SK-N-SH treated with all-trans-retinoic acid at 6 μM for 48 hours (cell line): ENCODE measurements around the gene PTPRN2.

Experiments used
- CREB5 ChIP-seq: fragments of 250-450 bp; sonication (Bioruptor Pico); IDR thresholded peaks from 2 replicates; pipeline ENCODE4 v1.5.1; 2020; ENCODE audit warnings: low read depth, mild to moderate bottlenecking, moderate library complexity
- ESRRG ChIP-seq: fragments of 250-450 bp; sonication (Bioruptor Pico); IDR thresholded peaks from 2 replicates; pipeline ENCODE4 v1.6.1; 2021; ENCODE audit warnings: mild to moderate bottlenecking
- ISL1 ChIP-seq: fragments of 250-450 bp; sonication (Bioruptor Pico); IDR thresholded peaks from 2 replicates; pipeline ENCODE4 v2.1.2; 2022; ENCODE audit warnings: mild to moderate bottlenecking, moderate library complexity
- POU6F1 ChIP-seq: fragments of 250-450 bp; sonication (Bioruptor Pico); IDR thresholded peaks from 2 replicates; pipeline ENCODE4 v1.8.0; 2021; ENCODE audit warnings: low read depth, mild to moderate bottlenecking, moderate library complexity, borderline replicate concordance
- PPARA ChIP-seq: fragments of 250-450 bp; sonication (Bioruptor Pico); IDR thresholded peaks from 2 replicates; pipeline ENCODE4 v1.5.0; 2020; ENCODE audit warnings: mild to moderate bottlenecking, borderline replicate concordance
- RARB ChIP-seq: fragments of 250-450 bp; sonication (Bioruptor Pico); IDR thresholded peaks from 2 replicates; pipeline ENCODE4 v1.8.0; 2021; ENCODE audit warnings: mild to moderate bottlenecking, moderate library complexity
- TCF4 ChIP-seq: fragments of 250-450 bp; sonication (Bioruptor Pico); IDR thresholded peaks from 2 replicates; pipeline ENCODE4 v1.8.0; 2021; ENCODE audit warnings: mild to moderate bottlenecking, moderate library complexity, borderline replicate concordance
- ZFP3 ChIP-seq: fragments of 250-450 bp; sonication (Bioruptor Pico); IDR thresholded peaks from 2 replicates; pipeline ENCODE4 v1.5.0; 2020; ENCODE audit warnings: mild to moderate bottlenecking, moderate library complexity
- ZFP30 ChIP-seq: fragments of 450-650 bp; formaldehyde crosslinking; IDR thresholded peaks from 2 replicates; pipeline ENCODE4 v1.5.0; 2022; ENCODE audit warnings: mild to moderate bottlenecking, moderate library complexity
- ZNF565 ChIP-seq: fragments of 450-650 bp; formaldehyde crosslinking; conservative IDR thresholded peaks from 2 replicates; pipeline ENCODE4 v1.5.0; 2020; ENCODE audit warnings: low read depth, mild to moderate bottlenecking, moderate library complexity
- ZNF70 ChIP-seq: fragments of 450-650 bp; formaldehyde crosslinking; IDR thresholded peaks from 2 replicates; pipeline ENCODE4 v1.5.0; 2020; ENCODE audit warnings: mild to moderate bottlenecking, moderate library complexity
- TF ChIP-seq, protein P1 (sequence below): fragments of 250-450 bp; sonication (Bioruptor Pico); IDR thresholded peaks from 2 replicates; pipeline ENCODE4 v1.5.0; 2020; ENCODE audit warnings: mild to moderate bottlenecking, moderate library complexity

DNA sequence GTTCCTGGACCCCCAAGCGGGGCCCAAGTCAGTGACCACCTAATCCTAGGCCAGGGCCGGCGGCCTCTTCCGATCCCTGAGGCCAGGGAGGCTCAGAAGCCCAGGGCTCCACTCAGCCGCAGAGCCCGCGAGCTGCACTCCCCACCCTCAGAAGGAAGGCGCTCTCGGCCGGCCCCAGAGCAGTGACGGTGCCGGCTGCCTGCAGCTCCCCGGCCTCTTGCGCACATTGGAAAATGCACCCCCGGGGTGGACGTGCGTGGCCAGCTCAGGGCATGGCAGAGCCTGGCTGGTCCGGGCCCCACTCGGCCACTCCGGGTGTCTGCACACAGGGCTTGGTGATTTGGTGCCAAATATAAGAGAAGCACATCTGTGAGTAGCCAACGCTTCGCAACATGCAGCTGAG, 269.1 kb downstream of the PTPRN2 start:
- TF ChIP-seq CREB5 (CRISPR knock-in tag), result no peak
- no peak for TF ChIP-seq ISL1 (CRISPR knock-in tag)
- TF ChIP-seq ESRRG (CRISPR knock-in tag), result no peak
- TF ChIP-seq ZFP3, result no peak
- TF ChIP-seq TCF4, result no peak
- TF ChIP-seq, protein P1, sequence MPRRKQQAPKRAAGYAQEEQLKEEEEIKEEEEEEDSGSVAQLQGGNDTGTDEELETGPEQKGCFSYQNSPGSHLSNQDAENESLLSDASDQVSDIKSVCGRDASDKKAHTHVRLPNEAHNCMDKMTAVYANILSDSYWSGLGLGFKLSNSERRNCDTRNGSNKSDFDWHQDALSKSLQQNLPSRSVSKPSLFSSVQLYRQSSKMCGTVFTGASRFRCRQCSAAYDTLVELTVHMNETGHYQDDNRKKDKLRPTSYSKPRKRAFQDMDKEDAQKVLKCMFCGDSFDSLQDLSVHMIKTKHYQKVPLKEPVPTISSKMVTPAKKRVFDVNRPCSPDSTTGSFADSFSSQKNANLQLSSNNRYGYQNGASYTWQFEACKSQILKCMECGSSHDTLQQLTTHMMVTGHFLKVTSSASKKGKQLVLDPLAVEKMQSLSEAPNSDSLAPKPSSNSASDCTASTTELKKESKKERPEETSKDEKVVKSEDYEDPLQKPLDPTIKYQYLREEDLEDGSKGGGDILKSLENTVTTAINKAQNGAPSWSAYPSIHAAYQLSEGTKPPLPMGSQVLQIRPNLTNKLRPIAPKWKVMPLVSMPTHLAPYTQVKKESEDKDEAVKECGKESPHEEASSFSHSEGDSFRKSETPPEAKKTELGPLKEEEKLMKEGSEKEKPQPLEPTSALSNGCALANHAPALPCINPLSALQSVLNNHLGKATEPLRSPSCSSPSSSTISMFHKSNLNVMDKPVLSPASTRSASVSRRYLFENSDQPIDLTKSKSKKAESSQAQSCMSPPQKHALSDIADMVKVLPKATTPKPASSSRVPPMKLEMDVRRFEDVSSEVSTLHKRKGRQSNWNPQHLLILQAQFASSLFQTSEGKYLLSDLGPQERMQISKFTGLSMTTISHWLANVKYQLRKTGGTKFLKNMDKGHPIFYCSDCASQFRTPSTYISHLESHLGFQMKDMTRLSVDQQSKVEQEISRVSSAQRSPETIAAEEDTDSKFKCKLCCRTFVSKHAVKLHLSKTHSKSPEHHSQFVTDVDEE (CRISPR knock-in tag), result no peak
- TF ChIP-seq ZNF565 (CRISPR knock-in tag), result no peak
- no peak for TF ChIP-seq PPARA (CRISPR knock-in tag)
- no peak for TF ChIP-seq ZNF70 (CRISPR knock-in tag)
- no peak for TF ChIP-seq RARB (CRISPR knock-in tag)
- TF ChIP-seq ZFP30 (CRISPR knock-in tag), result no peak
- TF ChIP-seq POU6F1 (CRISPR knock-in tag), result no peak
